Body of pancreas (tissue), 4 donors: ENCODE data around the gene RASA2.

Experiments used
- POLR2A ChIP-seq, 3 donors: fragments of 450-650 bp; IDR thresholded peaks; one replicate each; pipeline ENCODE4 v1.6.1; 2016; ENCODE audit warnings: antibody characterized with exemption in 3 of 3, mild to moderate bottlenecking in 2 of 3
- TF ChIP-seq, protein P1 (sequence below), 7 experiments: fragments of 450-650 bp in 4 of 7; fragments of 200-600 bp in 3 of 7; sonication (generic) in 3 of 7; IDR thresholded peaks; one replicate each; pipeline ENCODE4 v1.5.1; 2016 to 2019; ENCODE audit warnings: antibody characterized with exemption in 7 of 7

DNA sequence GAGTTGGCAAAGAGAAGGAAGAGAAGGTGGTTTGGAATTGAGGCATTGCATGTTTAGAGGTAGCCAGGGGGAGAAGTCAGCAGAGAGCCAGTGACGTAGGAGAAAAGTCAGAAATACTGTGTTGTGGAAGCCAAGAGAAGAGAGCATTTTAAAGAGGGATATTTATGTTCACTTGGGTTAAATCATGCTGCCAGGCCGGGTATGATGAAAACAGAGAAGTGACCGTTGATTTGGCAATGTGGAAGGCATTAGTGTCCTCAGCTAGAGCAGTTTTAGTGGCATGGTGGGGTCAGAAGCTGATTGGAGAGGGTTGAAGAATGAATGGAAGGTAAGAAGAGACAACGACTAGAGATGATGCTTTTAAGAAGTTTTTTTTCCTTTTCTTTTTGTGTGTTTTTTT is 24.5 kb downstream of the RASA2 start:
- TF ChIP-seq, protein P1, sequence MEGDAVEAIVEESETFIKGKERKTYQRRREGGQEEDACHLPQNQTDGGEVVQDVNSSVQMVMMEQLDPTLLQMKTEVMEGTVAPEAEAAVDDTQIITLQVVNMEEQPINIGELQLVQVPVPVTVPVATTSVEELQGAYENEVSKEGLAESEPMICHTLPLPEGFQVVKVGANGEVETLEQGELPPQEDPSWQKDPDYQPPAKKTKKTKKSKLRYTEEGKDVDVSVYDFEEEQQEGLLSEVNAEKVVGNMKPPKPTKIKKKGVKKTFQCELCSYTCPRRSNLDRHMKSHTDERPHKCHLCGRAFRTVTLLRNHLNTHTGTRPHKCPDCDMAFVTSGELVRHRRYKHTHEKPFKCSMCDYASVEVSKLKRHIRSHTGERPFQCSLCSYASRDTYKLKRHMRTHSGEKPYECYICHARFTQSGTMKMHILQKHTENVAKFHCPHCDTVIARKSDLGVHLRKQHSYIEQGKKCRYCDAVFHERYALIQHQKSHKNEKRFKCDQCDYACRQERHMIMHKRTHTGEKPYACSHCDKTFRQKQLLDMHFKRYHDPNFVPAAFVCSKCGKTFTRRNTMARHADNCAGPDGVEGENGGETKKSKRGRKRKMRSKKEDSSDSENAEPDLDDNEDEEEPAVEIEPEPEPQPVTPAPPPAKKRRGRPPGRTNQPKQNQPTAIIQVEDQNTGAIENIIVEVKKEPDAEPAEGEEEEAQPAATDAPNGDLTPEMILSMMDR (IDR thresholded peaks at IDR 0.05), result no peak
- no peak for TF ChIP-seq POLR2A (IDR thresholded peaks at IDR 0.05)
